PFSK-1 (cell line): Measurements from ENCODE around the gene RAB39A. TPM values are rescaled to one million over a fixed set of nuclear protein-coding genes. Genes with fewer than 3 reads are reported as not detected.

Source experiments
- FOXP2 ChIP-seq: optimal IDR thresholded peaks from 2 replicates; pipeline ENCODE3; 2011; ENCODE audit warnings: borderline replicate concordance, control low read depth, inconsistent platforms; ENCODE audit not compliant: insufficient read depth; ENCODE audit errors: extremely low read length, extremely low read depth
- POLR2AphosphoS5 ChIP-seq: IDR thresholded peaks from 2 replicates; pipeline ENCODE4 v1.6.1; 2012; ENCODE audit warnings: low read depth, mild to moderate bottlenecking, control low read depth, low read length, moderate library complexity
- REST ChIP-seq, 2 experiments: IDR thresholded peaks; 2 replicates each; pipeline versions ENCODE4 v1.6.1 to v1.8.0; 2011 to 2012; ENCODE audit warnings: low read depth in 2 of 2, low read length in 2 of 2, control low read depth in 1 of 2, inconsistent platforms in 1 of 2, mild to moderate bottlenecking in 1 of 2, moderate library complexity in 1 of 2; ENCODE audit not compliant: insufficient read depth in 1 of 2
- SIN3A ChIP-seq: IDR thresholded peaks from 2 replicates; pipeline ENCODE4 v1.6.1; 2012; ENCODE audit warnings: mild to moderate bottlenecking, low read length, moderate library complexity, borderline replicate concordance; ENCODE audit not compliant: insufficient read depth
- TAF1 ChIP-seq: IDR thresholded peaks from 2 replicates; pipeline ENCODE4 v1.6.1; 2012; ENCODE audit warnings: low read length, control low read depth, borderline replicate concordance; ENCODE audit not compliant: insufficient read depth
- polyA plus RNA-seq: library from polyadenylated mRNA; unstranded; fragments of >200 nt; gene quantifications from one replicate; pipeline ENCODE4 v1.2.1, GENCODE V29; 2012; ENCODE audit warnings: low read depth, missing spikeins; ENCODE audit not compliant: insufficient read length

RAB39A gene, protein sequence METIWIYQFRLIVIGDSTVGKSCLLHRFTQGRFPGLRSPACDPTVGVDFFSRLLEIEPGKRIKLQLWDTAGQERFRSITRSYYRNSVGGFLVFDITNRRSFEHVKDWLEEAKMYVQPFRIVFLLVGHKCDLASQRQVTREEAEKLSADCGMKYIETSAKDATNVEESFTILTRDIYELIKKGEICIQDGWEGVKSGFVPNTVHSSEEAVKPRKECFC
- polyA plus RNA-seq = 2.4 TPM

- TF ChIP-seq REST (IDR thresholded peaks at IDR 0.05; ENCODE audit: insufficient read depth in 1 of 2, low read depth in 2 of 2, low read length in 2 of 2) (peak; percentile 92 to 95), TAF1 (0 out of 2 replicates have a peak, but pooled peaks have one; percentile 10), SIN3A (peak; percentile 99; the same call in 1 of the 2 replicates), FOXP2 (peak; percentile 56), POLR2AphosphoS5 (peak; percentile 57)
Measured at GRCh38 chr11:107928046-107928766, at the start of gene RAB39A. Gene RAB39A, plus strand, starts transcription at chr11:107928448. Its CDS starts 121 bp downstream, at chr11:107928569.

- TF ChIP-seq SIN3A = no peak
- no peak for TF ChIP-seq REST (IDR thresholded peaks at IDR 0.05; ENCODE audit: insufficient read depth in 1 of 2, low read depth in 2 of 2, low read length in 2 of 2)
- TF ChIP-seq FOXP2 = no peak
- no peak for TF ChIP-seq TAF1
- no peak for TF ChIP-seq POLR2AphosphoS5
Measured at GRCh38 chr11:107882095-107882820, 46.0 kb upstream of the RAB39A start.

DNA sequence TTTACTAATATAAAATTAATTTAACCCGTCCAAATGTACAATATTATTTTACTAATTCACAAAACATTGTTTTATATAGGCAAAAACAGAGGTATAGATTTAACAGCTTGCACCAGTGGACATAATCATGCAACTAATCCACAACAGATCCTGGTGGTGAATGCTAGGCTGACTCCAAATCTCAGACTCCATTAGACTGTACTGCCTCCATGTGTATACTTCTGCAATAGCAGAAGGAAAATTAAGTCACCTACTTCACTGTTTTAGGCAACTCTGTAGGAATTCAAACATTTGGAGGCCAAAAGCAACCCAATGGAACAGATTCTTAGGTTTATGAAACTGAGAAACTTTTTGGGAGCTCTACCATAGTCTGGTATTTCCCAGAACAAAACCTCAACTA lies 30.0 kb upstream of the RAB39A start:
- TF ChIP-seq TAF1 = no peak
- no peak for TF ChIP-seq SIN3A
- TF ChIP-seq POLR2AphosphoS5 = no peak
- no peak for TF ChIP-seq REST (IDR thresholded peaks at IDR 0.05; ENCODE audit: insufficient read depth in 1 of 2, low read depth in 2 of 2, low read length in 2 of 2)
- no peak for TF ChIP-seq FOXP2

DNA sequence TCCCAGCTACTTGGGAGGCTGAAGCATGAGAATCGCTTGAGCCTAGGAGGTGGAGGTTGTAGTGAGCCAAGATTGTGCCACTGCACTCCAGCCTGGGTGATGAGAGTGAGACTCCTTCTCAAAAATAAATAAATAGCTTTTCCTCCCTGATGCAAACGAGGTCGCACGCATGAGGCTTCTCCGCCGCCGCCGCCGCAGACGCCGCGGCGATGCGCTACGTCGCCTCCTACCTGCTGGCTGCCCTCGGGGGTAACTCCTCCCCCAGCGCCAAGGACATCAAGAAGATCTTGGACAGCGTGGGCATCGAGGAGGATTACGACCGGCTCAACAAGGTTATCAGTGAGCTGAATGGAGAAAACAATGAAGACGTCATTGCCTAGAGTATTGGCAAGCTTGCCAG lies 20.0 kb upstream of the RAB39A start:
- no peak for TF ChIP-seq TAF1
- no peak for TF ChIP-seq POLR2AphosphoS5
- no peak for TF ChIP-seq REST (IDR thresholded peaks at IDR 0.05; ENCODE audit: insufficient read depth in 1 of 2, low read depth in 2 of 2, low read length in 2 of 2)
- TF ChIP-seq FOXP2 = no peak
- no peak for TF ChIP-seq SIN3A
